HG03066 (cell line): ENCODE measurements around the gene AP4M1.

Experiments
- ATAC-seq: cut with Tn5 transposase; IDR thresholded peaks from one replicate; pipeline ENCODE4 v1.9.1; 2021; ENCODE audit warnings: low read depth; ENCODE audit not compliant: unreplicated experiment

Gene AP4M1

GRCh38 chr7:100157069-100157333 lies 55.6 kb downstream of the AP4M1 start:
- no peak for ATAC-seq

GRCh38 chr7:100157334-100158228 lies 56.1 kb downstream of the AP4M1 start:
- ATAC-seq: no peak
